SK-N-MC (cell line): Measurements from ENCODE around the gene HPCAL4.

Source experiments
- DNase-seq: peaks from one replicate; pipeline ENCODE4 v3.0.0-alpha.2; 2011; ENCODE audit warnings: low read depth, low spot score
- H3K27ac ChIP-seq: fragments of 200-600 bp; sonication (generic); 2 replicates; pipeline ENCODE4 v1.5.1; 2016; ENCODE audit warnings: mixed run types
- H3K36me3 ChIP-seq: fragments of 200-600 bp; sonication (generic); 2 replicates; pipeline ENCODE4 v1.6.1; 2017; ENCODE audit warnings: antibody characterized with exemption, low read length, mixed read lengths; ENCODE audit not compliant: insufficient read depth
- H3K4me3 ChIP-seq: fragments of 200-600 bp; sonication (generic); 2 replicates; pipeline ENCODE4 v1.5.1; 2016
- H3K9ac ChIP-seq: fragments of 200-600 bp; sonication (generic); 2 replicates; pipeline ENCODE4 v1.8.0; 2017; ENCODE audit warnings: mixed run types, mixed read lengths; ENCODE audit not compliant: insufficient read length
- H3K9me3 ChIP-seq: fragments of 200-600 bp; sonication (generic); 2 replicates; pipeline ENCODE4 v1.6.1; 2017; ENCODE audit warnings: low read depth, mild to moderate bottlenecking, antibody characterized with exemption, low read length, moderate library complexity, mixed read lengths
- EZH2 ChIP-seq: fragments of 200-600 bp; sonication (generic); IDR thresholded peaks from one replicate; pipeline ENCODE4 v1.6.1; 2017; ENCODE audit warnings: antibody characterized with exemption
- FOXP2 ChIP-seq: optimal IDR thresholded peaks from 2 replicates; pipeline ENCODE3; 2011; ENCODE audit warnings: mild to moderate bottlenecking, moderate library complexity; ENCODE audit not compliant: insufficient read depth; ENCODE audit errors: extremely low read length, control extremely low read depth
- POLR2AphosphoS5 ChIP-seq: IDR thresholded peaks from 2 replicates; pipeline ENCODE4 v1.6.1; 2012; ENCODE audit warnings: mild to moderate bottlenecking, low read depth, low read length, borderline replicate concordance

Gene HPCAL4

GRCh38 chr1:39647247-39647646, 44.0 kb downstream of the HPCAL4 start:
- Histone ChIP-seq H3K4me3 (no peak overlapping the region), H3K36me3 (no peaks in the 10 kb centered on the region), H3K27ac (no peak overlapping the region), H3K9ac (no peak overlapping the region), H3K9me3 (no peaks in the 10 kb centered on the region)
- TF ChIP-seq POLR2AphosphoS5 (no peak), FOXP2 (no peak), EZH2 (no peak)
- no peak for DNase-seq

GRCh38 chr1:39646232-39647081, 44.8 kb downstream of the HPCAL4 start:
- no peak for DNase-seq
- Histone ChIP-seq H3K9me3 (no peaks in the 10 kb centered on the region), H3K27ac (no peak overlapping the region), H3K4me3 (peak overlapping the region; percentile 38), H3K36me3 (no peaks in the 10 kb centered on the region), H3K9ac (no peak overlapping the region)
- TF ChIP-seq POLR2AphosphoS5: no peak
- no peak for TF ChIP-seq FOXP2

- no peak for DNase-seq
- Histone ChIP-seq H3K27ac (no peak overlapping the region), H3K36me3 (no peaks in the 10 kb centered on the region), H3K4me3 (no peak overlapping the region), H3K9me3 (no peaks in the 10 kb centered on the region), H3K9ac (no peak overlapping the region)
- TF ChIP-seq POLR2AphosphoS5: no peak
- no peak for TF ChIP-seq EZH2
- TF ChIP-seq FOXP2: no peak
These were observed 45.7 kb downstream of the HPCAL4 start for GRCh38 chr1:39645411-39646043.

- H3K27ac ChIP-seq: no peak overlapping the region
- TF ChIP-seq EZH2 (no peak), POLR2AphosphoS5 (no peak), FOXP2 (no peak)
- no peak overlapping the region for H3K4me3 ChIP-seq
- no peaks in the 10 kb centered on the region for H3K36me3 ChIP-seq
- no peak overlapping the region for H3K9ac ChIP-seq
- DNase-seq: no peak
- no peaks in the 10 kb centered on the region for H3K9me3 ChIP-seq
These were observed 47.5 kb downstream of the HPCAL4 start for GRCh38 chr1:39643705-39644104.

GRCh38 chr1:39642796-39643195, 48.4 kb downstream of the HPCAL4 start:
- no peaks in the 10 kb centered on the region for H3K9me3 ChIP-seq
- TF ChIP-seq POLR2AphosphoS5 (no peak), EZH2 (no peak), FOXP2 (no peak)
- DNase-seq: no peak
- H3K9ac ChIP-seq: no peak overlapping the region
- no peak overlapping the region for H3K27ac ChIP-seq
- no peaks in the 10 kb centered on the region for H3K36me3 ChIP-seq
- H3K4me3 ChIP-seq: no peak overlapping the region

- TF ChIP-seq FOXP2 (no peak), EZH2 (no peak), POLR2AphosphoS5 (no peak)
- no peak overlapping the region for H3K27ac ChIP-seq
- H3K4me3 ChIP-seq: no peak overlapping the region
- no peaks in the 10 kb centered on the region for H3K9me3 ChIP-seq
- DNase-seq: no peak
- no peak overlapping the region for H3K9ac ChIP-seq
- no peaks in the 10 kb centered on the region for H3K36me3 ChIP-seq
These were observed 50.4 kb downstream of the HPCAL4 start for GRCh38 chr1:39640861-39641260.

- no peak for TF ChIP-seq FOXP2
- no peak for TF ChIP-seq EZH2
- no peak for TF ChIP-seq POLR2AphosphoS5
- Histone ChIP-seq H3K9ac (no peak within 1 kb of the TSS), H3K4me3 (peak within 1 kb of the TSS; percentile 70), H3K27ac (no peak within 1 kb of the TSS), H3K9me3 (no peaks in the 10 kb centered on the region), H3K36me3 (no peaks in the 10 kb centered on the region)
- DNase-seq: no peak
These were observed 51.7 kb downstream of the HPCAL4 start, which contains the start of gene HEYL for GRCh38 chr1:39639305-39640130. HEYL (minus strand) TSS chr1:39639643; CDS start chr1:39639625, 18 bp downstream.

- Histone ChIP-seq H3K27ac (no peak overlapping the region), H3K9me3 (no peaks in the 10 kb centered on the region), H3K36me3 (no peaks in the 10 kb centered on the region), H3K9ac (no peak overlapping the region), H3K4me3 (peak overlapping the region; percentile 70)
- TF ChIP-seq EZH2 (no peak), POLR2AphosphoS5 (no peak), FOXP2 (no peak)
- no peak for DNase-seq
These were observed 52.3 kb downstream of the HPCAL4 start for GRCh38 chr1:39638965-39639304.
